HG03280 (cell line): Measurements from ENCODE around the gene LPCAT3.

ENCODE experiments used
- ATAC-seq: cut with Tn5 transposase; IDR thresholded peaks from one replicate; pipeline ENCODE4 v1.9.1; 2021; ENCODE audit warnings: mild to moderate bottlenecking, moderate library complexity; ENCODE audit not compliant: unreplicated experiment

The LPCAT3 gene

GRCh38 chr12:6941267-6941666, 77.0 kb downstream of the LPCAT3 start:
- ATAC-seq: no peak

- no peak for ATAC-seq
Measured at GRCh38 chr12:6939191-6939540, 79.1 kb downstream of the LPCAT3 start.

- ATAC-seq: no peak
Measured at GRCh38 chr12:6938353-6939190, 79.7 kb downstream of the LPCAT3 start.

GRCh38 chr12:6937481-6938352, 80.6 kb downstream of the LPCAT3 start:
- peak; percentile 89 for ATAC-seq

GRCh38 chr12:6936636-6937480, 81.4 kb downstream of the LPCAT3 start:
- ATAC-seq: no peak

GRCh38 chr12:6936194-6936635, 82.1 kb downstream of the LPCAT3 start:
- no peak for ATAC-seq

GRCh38 chr12:6935371-6936193, 82.7 kb downstream of the LPCAT3 start:
- no peak for ATAC-seq

GRCh38 chr12:6934110-6934509, 84.2 kb downstream of the LPCAT3 start:
- no peak for ATAC-seq

- ATAC-seq: no peak
Measured at GRCh38 chr12:6932766-6933165, 85.5 kb downstream of the LPCAT3 start.

GRCh38 chr12:6929466-6930452, 88.5 kb downstream of the LPCAT3 start:
- no peak for ATAC-seq

GRCh38 chr12:6928703-6929407, 89.4 kb downstream of the LPCAT3 start:
- ATAC-seq: no peak

GRCh38 chr12:6928022-6928702, 90.1 kb downstream of the LPCAT3 start:
- ATAC-seq: no peak

- ATAC-seq: no peak
Measured at GRCh38 chr12:6927379-6928021, 90.8 kb downstream of the LPCAT3 start, which contains the start of gene ATN1. TSS of gene ATN1 (plus strand) at chr12:6927959. CDS start at chr12:6934002, 6,043 bp downstream.
